Duodenal mucosa (tissue), 2 donors: ENCODE measurements around the gene ZDHHC14.

Experiments used
- H3K27ac ChIP-seq: one replicate; pipeline ENCODE4 v1.7.0; 2013; ENCODE audit warnings: low read depth, low read length
- H3K27me3 ChIP-seq, 2 donors: one replicate each; pipeline ENCODE4 v1.7.0; 2013; ENCODE audit warnings: low read length in 2 of 2, control low read depth in 1 of 2; ENCODE audit not compliant: insufficient read depth in 2 of 2, control insufficient read depth in 1 of 2
- H3K36me3 ChIP-seq, 2 donors: one replicate each; pipeline ENCODE4 v1.7.0; 2013; ENCODE audit warnings: low read length in 2 of 2, control low read depth in 1 of 2; ENCODE audit not compliant: insufficient read depth in 2 of 2, control insufficient read depth in 1 of 2
- H3K4me1 ChIP-seq, 2 donors: one replicate each; pipeline ENCODE4 v1.7.0; 2013; ENCODE audit warnings: low read length in 2 of 2, control low read depth in 1 of 2; ENCODE audit not compliant: insufficient read depth in 2 of 2, control insufficient read depth in 1 of 2
- H3K4me3 ChIP-seq, 2 donors: one replicate each; pipeline ENCODE4 v1.7.0; 2013; ENCODE audit warnings: low read length in 2 of 2, low read depth in 1 of 2
- H3K9ac ChIP-seq, 2 donors: one replicate each; pipeline ENCODE4 v1.7.0; 2013; ENCODE audit warnings: low read length in 2 of 2, low read depth in 1 of 2
- H3K9me3 ChIP-seq, 2 donors: one replicate each; pipeline ENCODE4 v1.7.0; 2013; ENCODE audit warnings: low read length in 2 of 2, control low read depth in 1 of 2; ENCODE audit not compliant: control insufficient read depth in 1 of 2

ZDHHC14 gene

GRCh38 chr6:157665180-157665579 lies 284.2 kb downstream of the ZDHHC14 start:
- H3K27ac ChIP-seq = no peak overlapping the region

GRCh38 chr6:157666729-157667128 lies 285.7 kb downstream of the ZDHHC14 start:
- peaks cover 0 to 10% of the 10 kb centered on the region in 2 donors for H3K36me3 ChIP-seq
- no peak overlapping the region for H3K9ac ChIP-seq
- no peaks in the 10 kb centered on the region for H3K9me3 ChIP-seq
- H3K4me3 ChIP-seq = no peak overlapping the region
- no peaks in the 10 kb centered on the region for H3K27me3 ChIP-seq
- no peak overlapping the region for H3K27ac ChIP-seq
- peaks cover 0 to 6% of the 10 kb centered on the region in 2 donors for H3K4me1 ChIP-seq

More at GRCh38 chr6:157665180-157665579, 284.2 kb downstream of the ZDHHC14 start:
- H3K36me3 ChIP-seq = peaks cover 0 to 10% of the 10 kb centered on the region in 2 donors
- H3K4me3 ChIP-seq = no peak overlapping the region
- H3K27me3 ChIP-seq = no peaks in the 10 kb centered on the region
- H3K9me3 ChIP-seq = no peaks in the 10 kb centered on the region
- H3K4me1 ChIP-seq = peaks cover 0 to 6% of the 10 kb centered on the region in 2 donors
- no peak overlapping the region for H3K9ac ChIP-seq

GRCh38 chr6:157667211-157668008 lies 286.4 kb downstream of the ZDHHC14 start:
- no peak overlapping the region for H3K27ac ChIP-seq
- H3K9ac ChIP-seq = no peak overlapping the region
- H3K27me3 ChIP-seq = no peaks in the 10 kb centered on the region
- peaks cover 0 to 10% of the 10 kb centered on the region in 2 donors for H3K36me3 ChIP-seq
- no peak overlapping the region for H3K4me3 ChIP-seq
- no peaks in the 10 kb centered on the region for H3K9me3 ChIP-seq
- H3K4me1 ChIP-seq = peaks cover 0 to 6% of the 10 kb centered on the region in 2 donors

GRCh38 chr6:157668009-157668401 lies 287.0 kb downstream of the ZDHHC14 start:
- no peak overlapping the region for H3K27ac ChIP-seq
- H3K9me3 ChIP-seq = no peaks in the 10 kb centered on the region
- no peaks in the 10 kb centered on the region for H3K27me3 ChIP-seq

GRCh38 chr6:157668713-157669112 lies 287.7 kb downstream of the ZDHHC14 start:
- no peak overlapping the region for H3K4me3 ChIP-seq
- H3K9me3 ChIP-seq = no peaks in the 10 kb centered on the region
- H3K9ac ChIP-seq = no peak overlapping the region
- peaks cover 0 to 6% of the 10 kb centered on the region in 2 donors for H3K4me1 ChIP-seq
- no peaks in the 10 kb centered on the region for H3K27me3 ChIP-seq
- H3K27ac ChIP-seq = no peak overlapping the region
- H3K36me3 ChIP-seq = peaks cover 0 to 9% of the 10 kb centered on the region in 2 donors

More at GRCh38 chr6:157668009-157668401, 287.0 kb downstream of the ZDHHC14 start:
- Histone ChIP-seq H3K36me3 (peaks cover 0 to 15% of the 10 kb centered on the region in 2 donors), H3K9ac (no peak overlapping the region), H3K4me1 (peaks cover 0 to 6% of the 10 kb centered on the region in 2 donors), H3K4me3 (no peak overlapping the region)

- no peak overlapping the region for H3K9ac ChIP-seq
- H3K4me3 ChIP-seq = no peak overlapping the region
- no peak overlapping the region for H3K27ac ChIP-seq
- H3K36me3 ChIP-seq = peaks cover 0 to 9% of the 10 kb centered on the region in 2 donors
- H3K4me1 ChIP-seq = peaks cover 0 to 6% of the 10 kb centered on the region in 2 donors
- H3K27me3 ChIP-seq = no peaks in the 10 kb centered on the region
- no peaks in the 10 kb centered on the region for H3K9me3 ChIP-seq
Measured at GRCh38 chr6:157669323-157669722, 288.3 kb downstream of the ZDHHC14 start.

GRCh38 chr6:157669747-157670216 lies 288.8 kb downstream of the ZDHHC14 start:
- peaks cover 0 to 9% of the 10 kb centered on the region in 2 donors for H3K36me3 ChIP-seq
- no peaks in the 10 kb centered on the region for H3K9me3 ChIP-seq
- no peaks in the 10 kb centered on the region for H3K27me3 ChIP-seq
- no peak overlapping the region for H3K27ac ChIP-seq
- peaks cover 0 to 6% of the 10 kb centered on the region in 2 donors for H3K4me1 ChIP-seq
- H3K4me3 ChIP-seq = peak overlapping the region in 1 of 2 donors; percentile 41
- no peak overlapping the region for H3K9ac ChIP-seq

- Histone ChIP-seq H3K4me1 (peaks cover 0 to 6% of the 10 kb centered on the region in 2 donors), H3K9me3 (no peaks in the 10 kb centered on the region), H3K27me3 (no peaks in the 10 kb centered on the region), H3K36me3 (peaks cover 0 to 6% of the 10 kb centered on the region in 2 donors), H3K27ac (no peak overlapping the region), H3K9ac (no peak overlapping the region), H3K4me3 (no peak overlapping the region)
Measured at GRCh38 chr6:157670466-157671186, 289.6 kb downstream of the ZDHHC14 start.

GRCh38 chr6:157672726-157673412 lies 291.9 kb downstream of the ZDHHC14 start:
- H3K4me3 ChIP-seq = no peak overlapping the region
- no peak overlapping the region for H3K27ac ChIP-seq
- peaks cover 0 to 14% of the 10 kb centered on the region in 2 donors for H3K36me3 ChIP-seq
- peaks cover 0 to 6% of the 10 kb centered on the region in 2 donors for H3K4me1 ChIP-seq
- H3K9me3 ChIP-seq = no peaks in the 10 kb centered on the region
- no peak overlapping the region for H3K9ac ChIP-seq
- no peaks in the 10 kb centered on the region for H3K27me3 ChIP-seq
